Heart left ventricle (tissue), 13 donors: Measurements from ENCODE around the gene ALOX5AP.

Experiments
- CTCF ChIP-seq, 12 donors: fragments of 200-600 bp; sonication (generic) in 4 of 12; IDR thresholded peaks; one replicate each; pipeline versions ENCODE4 v1.5.0 to v1.8.0; 2018 to 2022; ENCODE audit warnings: antibody characterized with exemption in 12 of 12, mild to moderate bottlenecking in 5 of 12
- POLR2A ChIP-seq, 2 donors: fragments of 450-650 bp; IDR thresholded peaks; one replicate each; pipeline ENCODE4 v1.6.1; 2017; ENCODE audit warnings: antibody characterized with exemption in 2 of 2, mild to moderate bottlenecking in 2 of 2, moderate library complexity in 2 of 2
- donor health status: ischemic (EF 13 %, LVEDD 7.1; RV severe dilation, severe dysfunction).
- donor health status: DM: no; HTN: yes; CAD: no.
- donor health status: DM: no; HTN: no; CAD: no.
- donor health status: ischemic (EF 25% LVEDD 6.9; RV normal size, moderate dysfunction).
- donor health status: ischemic (EF 25% LVEDD 5.7; RV mildly dilated, moderate dysfunction).
- donor health status: ischemic (EF 35%, LVEDD 5.7; RV mildly dilated, moderate dysfunction).
- donor health status: nonischemic (EF 11% LVEDD 7.7; RV severe dilation, severe dysfunction).
- donor health status: DM: yes; HTN: yes; CAD: no.
- donor health status: PGD.
- donor health status: ischemic (EF 29% LVEDD 5.4; RV normal size, mild dysfunction).
- donor health status: nonischemic (EF 23%, LVEDD 6.1; RV moderate dilation, normal function).

GRCh38 chr13:30748717-30749116 lies 13.4 kb downstream of the ALOX5AP start:
- no peak for TF ChIP-seq CTCF (IDR thresholded peaks at IDR 0.05)
- TF ChIP-seq POLR2A (IDR thresholded peaks at IDR 0.05) = no peak
